H1 (cell line): Measurements from ENCODE around the gene AHNAK2. TPM values are rescaled to one million over a fixed set of nuclear protein-coding genes. Genes with fewer than 3 reads are reported as not detected.

Source experiments
- CTCF ChIA-PET: fragments of 300-600 bp; sonication (Branson Sonifier 250); formaldehyde crosslinking; loops from one replicate; lab custom pipeline; 2021; ENCODE audit not compliant: partially characterized antibody; lab: Charles Lee
- POLR2A ChIA-PET: fragments of 300-600 bp; sonication (Branson Sonifier 250); formaldehyde crosslinking; loops from one replicate; lab custom pipeline; 2021; ENCODE audit warnings: inconsistent platforms; ENCODE audit not compliant: partially characterized antibody; lab: Charles Lee
- DNase-seq, 2 experiments: peaks; one replicate each; pipeline versions ENCODE4 v3.0.0 to v3.0.0-alpha.2; 2010 to 2022; ENCODE audit warnings: low spot score in 2 of 2, low read depth in 1 of 2, mixed read lengths in 1 of 2
- FAIRE-seq: peaks from 2 replicates; lab custom pipeline; 2011; peaks lifted over from hg19 to GRCh38; lab: Jason Lieb, UNC
- H2AFZ ChIP-seq: 2 replicates; pipeline ENCODE4 v1.8.1; 2012; ENCODE audit warnings: low read length, inconsistent platforms
- H2AK5ac ChIP-seq: 2 replicates; pipeline ENCODE4 v1.6.1; 2013; ENCODE audit warnings: low read depth, low read length
- H2BK120ac ChIP-seq: replicated peaks from 2 replicates; pipeline ENCODE3; 2013; ENCODE audit warnings: low read depth, low read length, inconsistent platforms
- H2BK12ac ChIP-seq: 2 replicates; pipeline ENCODE4 v1.6.1; 2013; ENCODE audit warnings: low read depth, low read length
- H2BK15ac ChIP-seq: 2 replicates; pipeline ENCODE4 v1.6.1; 2013; ENCODE audit warnings: low read length
- H2BK20ac ChIP-seq: 2 replicates; pipeline ENCODE4 v1.6.1; 2013; ENCODE audit warnings: low read length
- H2BK5ac ChIP-seq: 2 replicates; pipeline ENCODE4 v1.6.1; 2013; ENCODE audit warnings: low read depth, low read length
- H3K14ac ChIP-seq: 2 replicates; pipeline ENCODE4 v1.6.1; 2013; ENCODE audit warnings: inconsistent platforms; ENCODE audit not compliant: insufficient read length
- H3K18ac ChIP-seq: 2 replicates; pipeline ENCODE4 v1.6.1; 2013; ENCODE audit warnings: low read length; ENCODE audit errors: extremely low read depth
- H3K23ac ChIP-seq: 2 replicates; pipeline ENCODE4 v1.6.1; 2013; ENCODE audit warnings: inconsistent platforms; ENCODE audit not compliant: insufficient read length
- H3K23me2 ChIP-seq: 2 replicates; pipeline ENCODE4 v1.6.1; 2013; ENCODE audit warnings: low read depth, low read length
- H3K27ac ChIP-seq: 2 replicates; pipeline ENCODE4 v1.6.1; 2011; ENCODE audit warnings: low read depth, low read length, inconsistent platforms
- H3K27me3 ChIP-seq, 4 experiments: replicated peaks in 1 of 4; 1 replicate in 1 of 4; 2 replicates in 3 of 4; pipeline versions ENCODE4 v1.6.1 to v1.8.1; 2011 to 2013; ENCODE audit warnings: low read length in 3 of 4, mild to moderate bottlenecking in 3 of 4, inconsistent platforms in 2 of 4, mixed read lengths in 2 of 4, moderate library complexity in 1 of 4; ENCODE audit not compliant: control insufficient read depth in 3 of 4, insufficient read depth in 3 of 4; ENCODE audit errors: extremely low read depth in 1 of 4
- H3K36me3 ChIP-seq, 4 experiments: 2 replicates each; pipeline versions ENCODE4 v1.6.1 to v1.8.1; 2011 to 2013; ENCODE audit warnings: mild to moderate bottlenecking in 4 of 4, low read length in 3 of 4, moderate library complexity in 2 of 4, control low read depth in 1 of 4, inconsistent platforms in 1 of 4; ENCODE audit not compliant: insufficient read depth in 4 of 4, control insufficient read depth in 2 of 4
- H3K4ac ChIP-seq: replicated peaks from 2 replicates; pipeline ENCODE3; 2013; ENCODE audit warnings: low read length, low read depth, mixed read lengths, inconsistent platforms; ENCODE audit not compliant: insufficient read length
- H3K4me1 ChIP-seq, 4 experiments: replicated peaks in 1 of 4; 1 replicate in 1 of 4; 2 replicates in 3 of 4; pipeline versions ENCODE4 v1.6.1 to v1.8.1; 2011 to 2013; ENCODE audit warnings: low read length in 3 of 4, inconsistent platforms in 2 of 4, mixed read lengths in 1 of 4; ENCODE audit not compliant: insufficient read depth in 4 of 4, control insufficient read depth in 3 of 4
- H3K4me2 ChIP-seq, 2 experiments: 2 replicates each; pipeline versions ENCODE4 v1.6.1 to v1.8.1; 2011 to 2013; ENCODE audit warnings: low read depth in 2 of 2, low read length in 2 of 2, control low read depth in 1 of 2, inconsistent platforms in 1 of 2, mild to moderate bottlenecking in 1 of 2; ENCODE audit not compliant: insufficient read depth in 1 of 2
- H3K4me3 ChIP-seq, 4 experiments: fragments of 200-600, 300-600 bp in 1 of 4; sonication (generic), shearing (Covaris generic), sonication (Bioruptor Twin) in 1 of 4; 2 replicates each; pipeline versions ENCODE4 v1.5.1 to v1.8.1; 2011 to 2016; ENCODE audit warnings: low read length in 4 of 4, low read depth in 3 of 4, control low read depth in 2 of 4, inconsistent platforms in 2 of 4, mild to moderate bottlenecking in 2 of 4, mixed read lengths in 1 of 4, moderate library complexity in 1 of 4; ENCODE audit not compliant: insufficient read depth in 2 of 4; ENCODE audit errors: extremely low read depth in 1 of 4
- H3K56ac ChIP-seq: replicated peaks from 2 replicates; pipeline ENCODE3; 2013; ENCODE audit warnings: low read depth, mild to moderate bottlenecking, mixed read lengths, low read length, inconsistent platforms; ENCODE audit not compliant: insufficient read length
- H3K79me1 ChIP-seq: 2 replicates; pipeline ENCODE4 v1.6.1; 2013; ENCODE audit warnings: low read depth, low read length, control low read depth
- H3K79me2 ChIP-seq, 2 experiments: 2 replicates each; pipeline versions ENCODE4 v1.6.1 to v1.8.1; 2012 to 2013; ENCODE audit warnings: low read length in 2 of 2, mild to moderate bottlenecking in 2 of 2, inconsistent platforms in 1 of 2; ENCODE audit not compliant: insufficient read depth in 2 of 2, control insufficient read depth in 1 of 2
- H3K9ac ChIP-seq, 4 experiments: replicated peaks in 1 of 4; 1 replicate in 1 of 4; 2 replicates in 3 of 4; pipeline versions ENCODE4 v1.6.1 to v1.8.1; 2011 to 2013; ENCODE audit warnings: low read depth in 3 of 4, low read length in 3 of 4, control low read depth in 2 of 4, mild to moderate bottlenecking in 2 of 4, moderate library complexity in 2 of 4, inconsistent platforms in 1 of 4; ENCODE audit errors: extremely low read depth in 1 of 4
- H3K9me3 ChIP-seq, 2 experiments: 2 replicates each; pipeline versions ENCODE4 v1.6.1 to v1.8.1; 2012 to 2013; ENCODE audit warnings: mild to moderate bottlenecking in 2 of 2, moderate library complexity in 2 of 2, control low read depth in 1 of 2, inconsistent platforms in 1 of 2, low read depth in 1 of 2, low read length in 1 of 2, mixed read lengths in 1 of 2; ENCODE audit not compliant: insufficient read depth in 2 of 2
- H4K20me1 ChIP-seq, 2 experiments: replicated peaks in 1 of 2; 2 replicates each; pipeline versions ENCODE3 to v1.8.1; 2011 to 2013; ENCODE audit warnings: inconsistent platforms in 2 of 2, low read length in 2 of 2, mild to moderate bottlenecking in 1 of 2; ENCODE audit not compliant: insufficient read depth in 2 of 2, control insufficient read depth in 1 of 2
- H4K5ac ChIP-seq: 2 replicates; pipeline ENCODE4 v1.6.1; 2013; ENCODE audit warnings: low read length, low read depth, mixed read lengths, inconsistent platforms; ENCODE audit not compliant: insufficient read length
- H4K8ac ChIP-seq: 2 replicates; pipeline ENCODE4 v1.8.0; 2013; ENCODE audit warnings: mild to moderate bottlenecking, moderate library complexity, low read length, inconsistent platforms; ENCODE audit not compliant: insufficient read depth; ENCODE audit errors: extremely low read depth
- H4K91ac ChIP-seq: replicated peaks from 2 replicates; pipeline ENCODE3; 2013; ENCODE audit warnings: low read length, mixed read lengths, inconsistent platforms; ENCODE audit not compliant: insufficient read length
- BACH1 ChIP-seq: IDR thresholded peaks from 2 replicates; pipeline ENCODE4 v1.6.1; 2012; ENCODE audit warnings: low read length, improper control_type of control experiment
- CHD1 ChIP-seq: IDR thresholded peaks from 2 replicates; pipeline ENCODE4 v1.6.1; 2012; ENCODE audit warnings: low read depth, low read length, improper control_type of control experiment
- CHD2 ChIP-seq: IDR thresholded peaks from 2 replicates; pipeline ENCODE4 v1.6.1; 2012; ENCODE audit warnings: low read length, improper control_type of control experiment
- CREB1 ChIP-seq: IDR thresholded peaks from 2 replicates; pipeline ENCODE4 v1.6.1; 2012; ENCODE audit warnings: inconsistent platforms
- E2F6 ChIP-seq: IDR thresholded peaks from 2 replicates; pipeline ENCODE4 v1.6.1; 2012; ENCODE audit warnings: inconsistent platforms
- EP300 ChIP-seq, 2 experiments: IDR thresholded peaks; 1 replicate in 1 of 2; 2 replicates in 1 of 2; pipeline ENCODE4 v1.6.1; 2011 to 2012; ENCODE audit warnings: low read depth in 2 of 2, low read length in 2 of 2, mild to moderate bottlenecking in 2 of 2, borderline replicate concordance in 1 of 2, inconsistent platforms in 1 of 2, moderate library complexity in 1 of 2
- NANOG ChIP-seq: IDR thresholded peaks from 2 replicates; pipeline ENCODE4 v1.6.1; 2011; ENCODE audit warnings: low read length, low read depth, mild to moderate bottlenecking, inconsistent platforms; ENCODE audit not compliant: insufficient read depth, poor library complexity, severe bottlenecking
- NRF1 ChIP-seq: IDR thresholded peaks from 2 replicates; pipeline ENCODE4 v1.6.1; 2011; ENCODE audit warnings: mild to moderate bottlenecking, low read depth, low read length, improper control_type of control experiment
- RAD21 ChIP-seq, 2 experiments: IDR thresholded peaks in 1 of 2; conservative IDR thresholded peaks in 1 of 2; 2 replicates each; pipeline ENCODE4 v1.6.1; 2011; ENCODE audit warnings: low read depth in 2 of 2, low read length in 2 of 2, improper control_type of control experiment in 1 of 2, inconsistent platforms in 1 of 2, mild to moderate bottlenecking in 1 of 2, moderate library complexity in 1 of 2
- SIX5 ChIP-seq: IDR thresholded peaks from 2 replicates; pipeline ENCODE4 v1.6.1; 2011; ENCODE audit warnings: mild to moderate bottlenecking, low read depth, low read length
- SP4 ChIP-seq: IDR thresholded peaks from 2 replicates; pipeline ENCODE4 v1.6.1; 2012; ENCODE audit warnings: low read length, inconsistent platforms
- TAF7 ChIP-seq: optimal IDR thresholded peaks from 2 replicates; pipeline ENCODE3; 2011; ENCODE audit warnings: low read depth, mild to moderate bottlenecking, inconsistent platforms, low read length, moderate library complexity, borderline replicate concordance
- YY1 ChIP-seq: IDR thresholded peaks from 2 replicates; pipeline ENCODE4 v1.6.1; 2011; ENCODE audit warnings: low read depth, mild to moderate bottlenecking, low read length
- ZNF274 ChIP-seq: IDR thresholded peaks from 2 replicates; pipeline ENCODE4 v1.7.0; 2012; ENCODE audit warnings: low read length, borderline replicate concordance; ENCODE audit errors: extremely low read depth
- WGBS, 2 experiments: shearing (Covaris generic) in 1 of 2; methylation state at CpG; one replicate each; pipeline versions ENCODE4 v1.1.6 to v1.1.7; 2013 to 2015; ENCODE audit warnings: low lambda C conversion rate in 2 of 2, mixed read lengths in 2 of 2, inconsistent platforms in 1 of 2, low coverage in 1 of 2, missing lambda C conversion rate in 1 of 2; ENCODE audit not compliant: insufficient replicate concordance in 2 of 2, insufficient coverage in 1 of 2, insufficient read length in 1 of 2; ENCODE audit errors: extremely low coverage in 1 of 2, missing lambda C conversion rate in 1 of 2; 5-methylcytosine and 5-hydroxymethylcytosine counted together
- polyA plus RNA-seq, 7 experiments: library from polyadenylated mRNA; depleted of rRNA in 3 of 7; stranded (reverse) in 5 of 7; unstranded in 2 of 7; fragments of >200 nt in 5 of 7; fragments of 200-250 nt in 2 of 7; gene quantifications; 1 replicate in 5 of 7; 2 replicates in 1 of 7; 4 replicates in 1 of 7; pipeline versions ENCODE4 v1.2.1 to v1.2.3, GENCODE V29; 2011 to 2013; ENCODE audit warnings: missing spikeins in 2 of 7, mixed read lengths in 2 of 7
- total RNA-seq: library from RNA; stranded (reverse); fragmentation: NEBNext Ultra II Directional; extraction: Animal tissue kit (Norgen Biotek cat#: 25700); gene quantifications from 2 replicates; pipeline ENCODE4 v1.2.1, GENCODE V29; 2021

Gene AHNAK2
- total and polyA plus RNA-seq, 2 of the 8 experiments (the other 6 are each of a cell fraction or from before 2014, with no cell fraction given), result 0.95 to 2.0 TPM

- WGBS, 2 experiments, result 84% methylated on average over 13 of the region's 13 CpGs; no CpG with 5 or more reads in 1 of the 2 experiments
- no peak for DNase-seq
- no peak for TF ChIP-seq EP300 (IDR thresholded peaks at IDR 0.05; ENCODE audit: borderline replicate concordance in 1 of 2, low read depth in 2 of 2, low read length in 2 of 2)
- TF ChIP-seq YY1, result no peak
- TF ChIP-seq TAF7, result no peak
- TF ChIP-seq CHD1, result no peak
- TF ChIP-seq SP4, result no peak
- no peak for TF ChIP-seq CREB1
- no peak for TF ChIP-seq ZNF274
- no peak for TF ChIP-seq E2F6
- no peak for TF ChIP-seq NANOG
- no peak for TF ChIP-seq BACH1
- no peak for TF ChIP-seq RAD21 (IDR thresholded peaks at IDR 0.05 in 1 of 2, conservative IDR thresholded peaks at IDR 0.05 in 1 of 2; ENCODE audit: low read depth in 2 of 2, low read length in 2 of 2)
- no peak for TF ChIP-seq NRF1
- no peak for TF ChIP-seq CHD2
- TF ChIP-seq SIX5, result no peak
These were observed 18.3 kb upstream of the AHNAK2 start for GRCh38 chr14:104996483-104996882.

More at GRCh38 chr14:104996483-104996882, 18.3 kb upstream of the AHNAK2 start:
- Histone ChIP-seq H4K8ac (0 out of 2 replicates have a peak overlapping the region, but pooled peaks have one; percentile 29), H2AK5ac (no peak overlapping the region), H4K20me1 (peaks cover 0 to 2% of the 10 kb centered on the region in 2 experiments), H3K14ac (no peak overlapping the region), H3K4me3 (no peak overlapping the region), H3K79me2 (no peaks in the 10 kb centered on the region), H3K23ac (no peak overlapping the region), H3K4ac (no peak overlapping the region), H2BK15ac (no peak overlapping the region), H3K27me3 (no peaks in the 10 kb centered on the region), H2AFZ (no peak overlapping the region), H3K27ac (no peak overlapping the region), H3K36me3 (peaks cover 0 to 4% (median 0%) of the 10 kb centered on the region in 4 experiments; a peak in 2 of 8 replicates), H3K18ac (no peak overlapping the region), H2BK120ac (no peak overlapping the region), H4K91ac (no peak overlapping the region), H3K4me1 (no peaks in the 10 kb centered on the region), H3K56ac (no peak overlapping the region), H3K9me3 (no peaks in the 10 kb centered on the region), H2BK20ac (no peak overlapping the region), H2BK5ac (no peak overlapping the region), H3K79me1 (no peaks in the 10 kb centered on the region), H2BK12ac (no peak overlapping the region), H4K5ac (no peak overlapping the region), H3K9ac (no peak overlapping the region), H3K4me2 (no peak overlapping the region), H3K23me2 (no peaks in the 10 kb centered on the region)
- ChIA-PET POLR2A (interaction anchor here (1.5 kb wide), 1 partner anchor 18 kb away, joined by 4 read pairs; no protein-coding TSS in a partner anchor), CTCF (interaction anchor here (0.6 to 2.3 kb wide), 2 partner anchors 20 to 49 kb away, joined by 4 to 10 read pairs; no protein-coding TSS in a partner anchor)
- FAIRE-seq, result no peak
